Astrocyte (in vitro differentiated cells and primary cell): ENCODE measurements around the gene PRRX2.

Source experiments
- CTCF ChIP-seq: IDR thresholded peaks from 2 replicates; pipeline ENCODE4 v1.5.1; 2011; ENCODE audit warnings: low read depth, mild to moderate bottlenecking, inconsistent platforms, low read length, moderate library complexity; ENCODE audit not compliant: insufficient read depth
- EZH2 ChIP-seq: IDR thresholded peaks from 2 replicates; pipeline ENCODE4 v1.6.1; 2012; ENCODE audit warnings: mild to moderate bottlenecking, low read length, inconsistent platforms; ENCODE audit not compliant: insufficient read depth

GRCh38 chr9:129720181-129720864, 54.9 kb downstream of the PRRX2 start:
- TF ChIP-seq CTCF (no peak), EZH2 (no peak)
